ENCODE results near the gene CDH23.
A peak's percentile ranks its signal among the peaks of the same experiment; 100 is the strongest.

The CDH23 gene

GRCh38 chr10:71735709-71736569, 339.2 kb downstream of the CDH23 start:
- no peak for DNase-seq

GRCh38 chr10:71736570-71736952, 339.8 kb downstream of the CDH23 start:
- DNase-seq, result no peak

GRCh38 chr10:71737001-71737833, 340.5 kb downstream of the CDH23 start:
- DNase-seq, result no peak

GRCh38 chr10:71737834-71738197, 341.1 kb downstream of the CDH23 start:
- peak; percentile 14 for DNase-seq

- no peak for DNase-seq
These were observed 342.7 kb downstream of the CDH23 start for GRCh38 chr10:71739358-71739900.

GRCh38 chr10:71740069-71740653, 343.4 kb downstream of the CDH23 start:
- peak; percentile 23 for DNase-seq

- DNase-seq, result no peak
These were observed 344.3 kb downstream of the CDH23 start for GRCh38 chr10:71741029-71741428.

- no peak for DNase-seq
These were observed 345.0 kb downstream of the CDH23 start for GRCh38 chr10:71741671-71742070.

GRCh38 chr10:71742301-71743088, 345.8 kb downstream of the CDH23 start:
- no peak for DNase-seq

GRCh38 chr10:71743089-71743838, 346.5 kb downstream of the CDH23 start:
- DNase-seq, result no peak

GRCh38 chr10:71743866-71744265, 347.1 kb downstream of the CDH23 start:
- no peak for DNase-seq

GRCh38 chr10:71744897-71745663, 348.4 kb downstream of the CDH23 start:
- no peak for DNase-seq

- no peak for DNase-seq
These were observed 349.0 kb downstream of the CDH23 start for GRCh38 chr10:71745664-71746250.

GRCh38 chr10:71746344-71747037, 349.8 kb downstream of the CDH23 start:
- DNase-seq, result no peak

- no peak for DNase-seq
These were observed 350.4 kb downstream of the CDH23 start for GRCh38 chr10:71747039-71747531.

GRCh38 chr10:71747551-71748523, 351.1 kb downstream of the CDH23 start:
- no peak for DNase-seq

- DNase-seq, result no peak
These were observed 352.0 kb downstream of the CDH23 start for GRCh38 chr10:71748671-71749191.

- DNase-seq, result no peak
These were observed 352.7 kb downstream of the CDH23 start for GRCh38 chr10:71749396-71749795.
